ENCODE results near the gene VAPA. TPM values are rescaled to one million over a fixed set of nuclear protein-coding genes. Genes with fewer than 3 reads are reported as not detected.

Gene VAPA
- 325 and 385 TPM in 2 replicates for total RNA-seq

GRCh38 chr18:9913526-9914333, at the start of gene VAPA:
TSS of gene VAPA (plus strand) at chr18:9914016. CDS start at chr18:9914257, 241 bp downstream.

GRCh38 chr18:9885170-9886004, 28.4 kb upstream of the VAPA start, which contains the start of gene TXNDC2:
TSS of gene TXNDC2 (plus strand) at chr18:9885973. CDS start at chr18:9886681, 708 bp downstream.

Small RNAs within 50 kb of the gene (small RNA-seq; reads per million reads assigned to genes)
- gene RNA5SP450, result not detected

Other genes with a start within 250 kb of the VAPA start
- 63.0 and 68.9 TPM in 2 replicates for gene RAB31, start 205.7 kb upstream of the VAPA start, total RNA-seq
- 0.13 TPM in 1 of 2 replicates, not detected in the other for gene TXNDC2, start 28.0 kb upstream of the VAPA start, total RNA-seq

All from articular chondrocyte of knee joint (primary cell).